Osteoblast (primary cell): ENCODE measurements around the gene GCK. TPM values are rescaled to one million over a fixed set of nuclear protein-coding genes. Genes with fewer than 3 reads are reported as not detected.
A peak's percentile ranks its signal among the peaks of the same experiment; 100 is the strongest.

Experiments used
- DNase-seq: peaks from one replicate; pipeline ENCODE4 v3.0.0; 2011; ENCODE audit warnings: low spot score, mixed read lengths; ENCODE audit not compliant: insufficient read length; ENCODE audit errors: missing footprints
- H2AFZ ChIP-seq: 2 replicates; pipeline ENCODE4 v1.6.0; 2011; ENCODE audit warnings: mild to moderate bottlenecking, low read length
- H3K27ac ChIP-seq: 2 replicates; pipeline ENCODE4 v1.5.1; 2011; ENCODE audit warnings: mild to moderate bottlenecking, low read depth, low read length, moderate library complexity
- H3K27me3 ChIP-seq: 2 replicates; pipeline ENCODE4 v1.6.0; 2012; ENCODE audit warnings: mild to moderate bottlenecking, control low read depth, inconsistent platforms, low read length, moderate library complexity; ENCODE audit not compliant: insufficient read depth
- H3K36me3 ChIP-seq: 2 replicates; pipeline ENCODE4 v1.5.1; 2011; ENCODE audit warnings: mild to moderate bottlenecking, low read length, control low read depth, moderate library complexity; ENCODE audit not compliant: insufficient read depth
- H3K4me1 ChIP-seq: 2 replicates; pipeline ENCODE4 v1.5.1; 2011; ENCODE audit warnings: mild to moderate bottlenecking, low read length, control low read depth, moderate library complexity; ENCODE audit not compliant: insufficient read depth
- H3K4me2 ChIP-seq: 2 replicates; pipeline ENCODE4 v1.6.0; 2011; ENCODE audit warnings: mild to moderate bottlenecking, low read length; ENCODE audit not compliant: insufficient read depth
- H3K4me3 ChIP-seq: fragments of 200-600 bp; sonication (generic); 3 replicates; pipeline ENCODE4 v1.5.1; 2012; ENCODE audit warnings: mild to moderate bottlenecking, low read length, inconsistent platforms; ENCODE audit not compliant: insufficient read depth
- H3K79me2 ChIP-seq: 2 replicates; pipeline ENCODE4 v1.6.0; 2012; ENCODE audit warnings: mild to moderate bottlenecking, low read length, control low read depth, inconsistent platforms; ENCODE audit not compliant: insufficient read depth
- H3K9me3 ChIP-seq: 2 replicates; pipeline ENCODE4 v1.5.1; 2011; ENCODE audit warnings: low read depth, low read length, control low read depth
- H4K20me1 ChIP-seq: 2 replicates; pipeline ENCODE4 v1.6.0; 2012; ENCODE audit warnings: mild to moderate bottlenecking, low read length, control low read depth; ENCODE audit not compliant: insufficient read depth
- CTCF ChIP-seq: IDR thresholded peaks from 2 replicates; pipeline ENCODE4 v1.5.1; 2011; ENCODE audit warnings: mild to moderate bottlenecking, low read depth, low read length, moderate library complexity; ENCODE audit errors: extremely low read depth
- total RNA-seq: library from RNA; depleted of rRNA; stranded (reverse); fragments of >200 nt; gene quantifications from 2 replicates; pipeline ENCODE4 v1.2.3, GENCODE V29; 2012

GCK gene
- total RNA-seq, 1 donor = not detected

DNA sequence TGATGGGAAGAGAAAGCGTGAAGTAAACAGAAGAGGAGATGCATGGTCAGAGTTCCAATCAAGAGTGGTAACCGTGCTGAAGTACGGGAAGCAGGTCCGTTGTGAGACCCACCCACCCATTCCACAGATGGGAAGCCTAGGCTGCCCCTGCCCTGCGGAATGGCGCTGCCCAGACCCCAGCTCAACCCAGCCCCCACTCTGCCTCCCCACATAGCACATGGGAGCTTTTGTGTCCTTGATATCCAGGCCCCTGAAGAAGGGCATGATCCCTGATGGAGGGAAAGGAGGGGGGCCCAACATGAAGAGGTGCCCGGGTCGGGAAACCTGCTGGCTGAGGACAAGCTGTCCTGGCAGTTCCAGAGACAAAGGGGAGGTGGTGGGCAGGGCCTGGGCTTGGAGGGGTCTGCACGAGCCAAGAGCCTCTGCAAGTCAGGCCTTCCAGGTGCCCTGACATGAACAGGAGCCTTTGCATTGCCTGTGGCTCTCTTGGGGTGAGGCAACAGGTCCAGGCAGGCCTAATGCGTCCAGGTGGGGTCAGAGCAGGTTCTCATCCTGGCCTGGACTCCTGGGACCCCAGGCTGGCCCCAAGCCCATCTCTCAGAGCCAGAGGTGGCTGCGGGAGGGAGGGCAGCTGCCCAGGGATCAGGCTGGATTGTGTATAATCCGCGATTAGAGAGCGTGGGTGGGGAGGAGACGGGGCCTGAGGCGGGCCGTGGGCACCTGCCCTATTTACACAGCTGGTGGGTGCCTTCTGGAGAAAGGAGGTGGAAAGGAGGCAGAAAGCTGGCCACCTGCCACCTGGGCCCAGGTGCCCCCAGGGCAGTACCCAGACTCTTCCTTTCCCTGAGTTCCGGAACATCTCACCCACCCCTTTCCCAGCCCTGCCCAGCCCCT is 35.1 kb upstream of the GCK start:
- no peaks in the 10 kb centered on the region for H4K20me1 ChIP-seq
- H3K9me3 ChIP-seq = no peaks in the 10 kb centered on the region
- no peak overlapping the region for H2AFZ ChIP-seq
- no peak overlapping the region for H3K4me3 ChIP-seq
- no peaks in the 10 kb centered on the region for H3K4me1 ChIP-seq
- H3K36me3 ChIP-seq = no peaks in the 10 kb centered on the region
- H3K27me3 ChIP-seq = peaks cover 18% of the 10 kb centered on the region
- DNase-seq = no peak
- H3K4me2 ChIP-seq = no peak overlapping the region
- no peak for TF ChIP-seq CTCF
- H3K27ac ChIP-seq = no peak overlapping the region
- H3K79me2 ChIP-seq = no peaks in the 10 kb centered on the region

GRCh38 chr7:44223362-44224079 is 34.3 kb upstream of the GCK start:
- Histone ChIP-seq H3K4me1 (no peaks in the 10 kb centered on the region), H3K9me3 (no peaks in the 10 kb centered on the region), H3K4me2 (no peak overlapping the region), H2AFZ (no peak overlapping the region), H3K36me3 (no peaks in the 10 kb centered on the region), H3K27me3 (peaks cover 18% of the 10 kb centered on the region), H3K4me3 (no peak overlapping the region), H3K27ac (no peak overlapping the region), H4K20me1 (no peaks in the 10 kb centered on the region), H3K79me2 (no peaks in the 10 kb centered on the region)
- no peak for TF ChIP-seq CTCF
- DNase-seq = no peak

DNA sequence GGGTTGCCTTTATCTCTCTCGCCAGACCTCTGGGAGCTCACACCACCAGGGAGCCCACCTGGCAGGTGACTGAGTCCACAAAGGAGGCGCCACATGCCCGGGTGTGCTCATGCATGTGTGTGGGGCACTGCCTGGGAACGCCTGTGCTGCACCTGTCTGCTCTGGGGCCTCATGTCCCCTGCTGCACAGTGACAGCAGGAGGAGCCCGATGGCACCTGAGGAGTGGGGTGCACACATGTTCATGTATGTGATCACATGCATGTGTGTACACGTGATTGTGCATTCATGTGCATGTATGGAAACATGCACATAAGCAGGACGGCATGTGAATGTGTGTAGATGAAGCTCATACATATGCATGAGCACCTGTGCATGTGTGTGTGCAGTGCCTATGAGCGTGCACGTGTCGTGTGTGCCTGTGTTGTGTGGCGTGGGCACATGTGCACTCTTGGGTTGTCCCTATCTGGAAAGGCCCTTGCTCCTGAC is 33.6 kb upstream of the GCK start:
- Histone ChIP-seq H2AFZ (no peak overlapping the region), H3K4me1 (no peaks in the 10 kb centered on the region), H3K9me3 (no peaks in the 10 kb centered on the region), H3K79me2 (no peaks in the 10 kb centered on the region), H4K20me1 (no peaks in the 10 kb centered on the region), H3K27ac (no peak overlapping the region), H3K36me3 (no peaks in the 10 kb centered on the region), H3K27me3 (peaks cover 18% of the 10 kb centered on the region), H3K4me2 (no peak overlapping the region), H3K4me3 (no peak overlapping the region)
- DNase-seq = no peak
- TF ChIP-seq CTCF = no peak

GRCh38 chr7:44222074-44222473 is 32.8 kb upstream of the GCK start:
- peak; percentile 15 for DNase-seq
- H3K4me3 ChIP-seq = no peak overlapping the region
- no peaks in the 10 kb centered on the region for H3K4me1 ChIP-seq
- no peak overlapping the region for H2AFZ ChIP-seq
- H3K79me2 ChIP-seq = no peaks in the 10 kb centered on the region
- H3K27me3 ChIP-seq = peaks cover 18% of the 10 kb centered on the region
- no peak overlapping the region for H3K27ac ChIP-seq
- H3K4me2 ChIP-seq = no peak overlapping the region
- no peaks in the 10 kb centered on the region for H3K9me3 ChIP-seq
- no peaks in the 10 kb centered on the region for H4K20me1 ChIP-seq
- H3K36me3 ChIP-seq = no peaks in the 10 kb centered on the region
- TF ChIP-seq CTCF = no peak
